GM15510 (cell line): ENCODE measurements around the gene TRIM10.

Experiments used
- POLR2A ChIP-seq: IDR thresholded peaks from 3 replicates; pipeline ENCODE4 v1.6.1; 2011; ENCODE audit warnings: borderline replicate concordance; ENCODE audit not compliant: insufficient read length; ENCODE audit errors: extremely low read depth

The TRIM10 gene

DNA sequence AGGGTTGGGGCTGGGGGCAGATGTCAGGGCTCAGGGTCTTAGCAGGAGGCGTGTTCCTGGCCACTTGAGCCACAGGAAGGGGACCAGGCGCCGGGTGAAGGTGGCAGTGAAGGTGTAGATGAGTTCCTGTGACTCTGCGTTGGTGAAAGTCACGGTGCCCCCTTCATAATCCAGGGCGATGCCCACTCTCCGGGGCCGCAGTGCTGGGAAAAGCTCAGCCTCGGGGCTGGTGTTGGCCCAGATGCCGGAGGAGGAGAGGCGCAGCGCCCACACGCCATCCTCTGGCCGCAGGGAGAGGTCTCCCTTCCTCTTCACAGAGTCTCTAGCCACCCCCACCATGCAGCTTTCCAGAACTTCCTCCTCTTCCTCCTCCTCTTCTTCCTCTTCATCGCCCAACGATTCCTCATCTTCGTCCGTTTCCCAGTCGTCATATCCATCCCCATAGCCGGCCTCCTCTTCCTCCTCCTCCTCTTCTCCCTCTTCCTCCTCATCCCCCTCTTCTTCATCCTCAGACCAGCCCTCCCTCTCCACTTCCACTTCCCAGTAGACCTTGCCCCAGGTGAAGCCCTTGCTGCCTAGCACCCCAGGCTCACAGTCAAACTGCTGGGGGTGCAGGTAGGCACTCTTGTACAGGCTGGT is 25.0 kb upstream of the TRIM10 start:
- no peak for TF ChIP-seq POLR2A

DNA sequence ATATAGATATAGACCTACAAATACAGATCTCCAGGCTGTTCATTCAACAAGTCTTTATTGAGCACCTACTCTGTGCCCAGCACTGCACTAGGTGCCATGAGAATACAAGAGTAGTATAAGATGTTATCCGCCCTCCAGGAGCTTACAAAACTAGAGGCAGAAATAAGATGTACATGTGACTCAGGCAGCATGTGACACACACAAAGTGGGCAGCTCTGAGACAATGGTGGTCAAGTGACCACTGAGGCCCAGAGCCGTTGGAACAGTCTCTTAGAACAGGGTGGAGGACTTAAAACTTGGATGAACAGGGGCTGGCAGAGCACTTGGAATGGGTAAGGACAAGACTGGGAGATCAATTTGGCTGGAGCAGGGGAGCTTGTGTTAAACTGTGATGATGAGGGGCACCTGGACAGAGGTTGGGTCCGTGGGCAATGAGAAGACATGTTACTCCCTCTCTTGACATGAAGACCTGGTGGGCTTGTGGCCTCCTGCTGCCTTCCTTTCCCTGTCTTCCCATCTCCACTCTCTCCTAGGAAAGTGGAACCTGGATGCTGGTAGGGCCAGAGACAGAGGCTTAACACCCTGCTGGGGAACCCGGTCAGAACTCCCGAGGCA is 23.5 kb upstream of the TRIM10 start:
- TF ChIP-seq POLR2A = no peak

DNA sequence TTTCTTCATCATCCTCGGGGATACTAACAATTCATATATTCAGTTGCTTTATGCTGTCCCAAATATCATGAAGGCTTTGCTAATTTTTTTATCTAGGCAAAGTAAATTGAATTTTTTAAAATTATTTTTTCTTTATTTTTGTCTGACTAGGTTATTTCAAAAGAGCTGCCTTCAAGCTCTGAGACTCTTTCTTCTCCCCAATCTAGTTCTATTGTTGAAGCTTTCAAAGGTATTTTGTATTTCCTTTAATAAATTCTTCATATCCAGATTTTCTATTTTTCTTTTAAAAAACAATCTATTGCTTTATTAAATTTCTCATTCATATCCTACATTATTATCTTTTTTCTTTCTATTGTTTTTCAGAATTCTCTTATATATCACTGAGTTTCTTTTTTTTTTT is 19.1 kb upstream of the TRIM10 start:
- no peak for TF ChIP-seq POLR2A

DNA sequence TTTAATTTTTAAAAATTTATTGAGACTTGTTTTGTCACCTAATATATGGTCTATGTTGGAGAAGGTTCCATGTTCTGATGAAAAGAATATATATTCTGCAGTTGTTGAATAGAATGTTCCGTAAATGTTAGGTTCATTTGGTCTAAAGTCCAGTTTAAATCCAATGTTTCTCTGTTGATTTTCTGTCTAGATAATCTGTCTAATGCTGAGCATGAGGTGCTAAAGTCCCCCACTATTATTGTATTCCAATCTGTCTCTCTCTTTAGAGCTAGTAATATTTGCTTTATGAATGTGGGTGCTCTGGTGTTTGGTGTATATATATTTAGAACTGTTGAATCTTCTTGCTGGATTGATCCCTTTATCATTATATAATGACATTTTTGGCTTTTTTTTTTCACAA is 17.8 kb upstream of the TRIM10 start:
- TF ChIP-seq POLR2A = no peak

DNA sequence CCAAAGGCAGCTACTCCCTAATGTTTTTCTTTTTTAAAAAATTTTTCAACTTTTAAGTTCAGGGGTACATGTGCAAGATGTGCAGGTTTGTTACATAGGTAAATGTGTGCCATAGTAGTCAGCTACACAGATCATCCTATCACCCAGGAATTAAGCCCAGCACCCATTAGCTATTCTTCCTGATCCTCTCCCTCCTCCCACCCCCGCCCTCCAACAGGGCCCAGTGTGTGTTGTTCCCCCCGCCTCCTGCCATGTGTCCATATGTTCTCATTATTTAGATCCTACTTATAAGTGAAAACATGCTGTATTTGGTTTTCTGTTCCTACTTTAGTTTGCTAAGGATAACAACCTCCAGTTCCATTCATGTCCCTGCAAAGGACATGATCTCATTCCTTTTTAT is 14.8 kb upstream of the TRIM10 start:
- no peak for TF ChIP-seq POLR2A

DNA sequence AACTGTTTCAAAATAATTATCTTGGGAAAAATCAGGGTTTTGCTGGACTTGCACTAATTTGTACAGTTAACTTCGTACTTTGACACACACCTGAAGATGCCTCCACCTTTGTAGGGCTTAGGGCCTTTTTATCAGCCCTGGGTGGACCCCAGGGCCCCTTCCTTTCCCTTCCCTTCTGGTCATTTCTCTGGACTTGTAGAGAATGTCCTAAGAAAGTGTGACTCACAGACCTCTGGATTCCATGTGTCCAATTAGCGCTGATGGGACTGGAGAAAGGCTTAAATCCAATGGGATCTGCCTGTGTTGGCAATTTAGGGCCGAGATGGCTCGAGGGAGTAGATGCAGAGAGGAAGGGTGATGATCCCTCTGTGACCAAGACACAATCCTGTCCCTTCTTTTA is 11.7 kb upstream of the TRIM10 start:
- no peak for TF ChIP-seq POLR2A

DNA sequence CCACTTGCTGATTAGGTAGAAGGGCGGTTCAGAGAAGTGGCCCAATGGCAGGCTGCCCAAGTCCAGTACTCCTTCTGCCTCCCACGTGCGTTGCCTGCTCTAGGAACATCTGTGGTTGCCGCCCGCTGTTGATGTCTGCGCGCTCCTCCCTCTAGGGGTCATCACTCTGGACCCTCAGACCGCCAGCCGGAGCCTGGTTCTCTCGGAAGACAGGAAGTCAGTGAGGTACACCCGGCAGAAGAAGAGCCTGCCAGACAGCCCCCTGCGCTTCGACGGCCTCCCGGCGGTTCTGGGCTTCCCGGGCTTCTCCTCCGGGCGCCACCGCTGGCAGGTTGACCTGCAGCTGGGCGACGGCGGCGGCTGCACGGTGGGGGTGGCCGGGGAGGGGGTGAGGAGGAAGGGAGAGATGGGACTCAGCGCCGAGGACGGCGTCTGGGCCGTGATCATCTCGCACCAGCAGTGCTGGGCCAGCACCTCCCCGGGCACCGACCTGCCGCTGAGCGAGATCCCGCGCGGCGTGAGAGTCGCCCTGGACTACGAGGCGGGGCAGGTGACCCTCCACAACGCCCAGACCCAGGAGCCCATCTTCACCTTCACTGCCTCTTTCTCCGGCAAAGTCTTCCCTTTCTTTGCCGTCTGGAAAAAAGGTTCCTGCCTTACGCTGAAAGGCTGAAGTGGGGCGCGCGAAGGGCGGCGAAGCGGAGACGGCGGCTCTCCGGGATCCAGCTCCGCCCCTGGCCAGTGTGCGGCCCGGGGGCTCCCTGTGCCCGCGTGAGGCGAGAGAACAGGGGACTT is 10.9 kb upstream of the TRIM10 start:
- TF ChIP-seq POLR2A = no peak

DNA sequence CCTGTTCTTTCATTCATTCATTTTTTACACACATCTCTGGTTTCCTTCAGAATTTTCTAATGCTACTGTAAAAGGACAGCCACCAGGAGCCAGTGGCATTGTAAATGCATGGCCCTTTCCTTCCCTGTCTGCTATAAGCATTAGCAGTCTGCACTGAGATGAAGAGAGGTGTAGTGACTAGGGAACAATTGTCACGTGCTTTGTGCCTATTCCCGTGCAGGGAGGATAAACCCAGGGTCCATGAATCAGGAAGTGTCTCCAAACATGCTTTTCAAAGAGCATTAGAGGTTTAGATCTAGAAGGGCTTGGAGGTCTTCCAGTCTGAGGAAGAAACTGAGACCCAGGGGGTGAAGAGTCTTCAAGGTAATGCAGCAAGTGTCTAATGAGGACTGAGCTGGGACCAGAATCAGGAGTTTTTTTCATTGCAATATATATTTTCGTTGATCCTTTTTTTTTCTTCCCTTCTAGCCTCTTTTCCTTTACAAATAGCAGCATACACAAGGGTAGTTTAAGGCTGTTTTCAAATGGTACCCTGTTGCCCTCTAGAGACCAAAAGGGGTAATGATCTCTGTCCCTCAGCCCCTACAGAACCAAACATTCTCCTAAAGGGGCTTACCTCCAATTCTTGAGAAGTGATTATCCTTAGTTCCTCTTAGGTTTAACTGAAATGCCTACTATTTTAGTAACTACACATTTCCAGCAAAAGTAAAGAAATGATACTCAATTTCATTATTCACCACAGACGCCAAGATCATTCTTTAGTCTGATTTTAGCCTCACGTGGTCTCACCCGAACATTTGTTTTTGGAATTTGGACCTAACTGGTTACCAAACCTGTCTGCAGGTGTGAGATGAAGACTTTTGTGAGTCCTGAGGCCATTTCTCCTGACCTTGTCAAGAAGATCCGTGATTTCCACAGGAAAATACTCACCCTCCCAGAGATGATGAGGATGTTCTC is 8.9 kb upstream of the TRIM10 start:
- no peak for TF ChIP-seq POLR2A

DNA sequence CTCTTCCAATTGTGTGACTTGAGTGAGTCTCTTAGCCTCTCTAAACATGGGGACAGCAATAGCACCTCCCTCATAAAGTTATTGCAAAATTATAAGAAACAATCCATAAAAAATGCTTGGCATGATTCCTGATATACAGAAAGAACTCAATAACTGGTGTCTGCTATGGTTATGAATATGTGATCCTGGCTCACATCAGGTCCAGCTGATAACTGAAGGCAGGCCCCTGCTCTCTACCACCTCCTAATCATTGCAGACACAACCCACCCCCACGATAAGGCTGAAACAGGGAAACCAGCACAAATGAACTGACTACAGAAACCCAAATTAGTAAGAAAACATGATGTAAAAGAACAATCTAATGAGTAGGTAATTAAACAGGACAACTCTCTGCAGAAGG is 7.7 kb upstream of the TRIM10 start:
- no peak for TF ChIP-seq POLR2A

DNA sequence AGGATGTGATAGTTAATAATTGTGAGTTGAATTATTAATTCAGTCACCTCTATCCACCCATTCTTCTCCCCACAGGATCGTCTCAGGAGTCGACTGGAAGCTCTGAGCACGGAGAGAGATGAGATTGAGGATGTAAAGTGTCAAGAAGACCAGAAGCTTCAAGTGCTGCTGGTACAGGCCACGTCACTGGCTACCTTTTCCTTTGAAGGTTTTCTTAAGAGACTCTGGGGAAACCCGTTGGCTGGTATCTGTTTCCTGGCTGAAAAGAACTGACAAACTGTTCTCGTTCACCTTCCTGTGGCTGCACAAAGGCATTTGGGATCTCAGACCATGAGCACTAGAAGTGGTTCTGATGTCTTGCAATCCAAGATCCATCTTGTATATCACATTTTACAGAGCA is 6.1 kb upstream of the TRIM10 start:
- no peak for TF ChIP-seq POLR2A

DNA sequence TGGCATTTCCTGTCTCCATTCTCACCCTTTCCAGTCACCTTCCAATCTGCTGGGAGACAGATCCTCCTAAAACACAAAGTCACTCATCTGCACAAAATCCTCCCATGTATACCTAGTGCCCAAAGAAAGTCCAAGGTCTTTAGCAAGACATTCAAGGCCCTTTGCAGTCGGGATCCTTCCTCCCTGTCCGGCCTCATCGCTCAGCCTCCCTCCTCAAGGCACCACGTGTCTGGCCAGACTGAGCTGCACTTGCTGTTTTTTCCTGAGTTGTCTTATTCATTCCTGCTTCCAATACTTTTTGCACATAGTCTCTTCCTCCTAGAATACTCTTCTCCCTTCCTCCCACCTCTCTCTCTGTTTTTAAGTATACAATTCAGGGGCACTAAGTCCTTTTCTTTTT is 3.7 kb upstream of the TRIM10 start:
- no peak for TF ChIP-seq POLR2A

DNA sequence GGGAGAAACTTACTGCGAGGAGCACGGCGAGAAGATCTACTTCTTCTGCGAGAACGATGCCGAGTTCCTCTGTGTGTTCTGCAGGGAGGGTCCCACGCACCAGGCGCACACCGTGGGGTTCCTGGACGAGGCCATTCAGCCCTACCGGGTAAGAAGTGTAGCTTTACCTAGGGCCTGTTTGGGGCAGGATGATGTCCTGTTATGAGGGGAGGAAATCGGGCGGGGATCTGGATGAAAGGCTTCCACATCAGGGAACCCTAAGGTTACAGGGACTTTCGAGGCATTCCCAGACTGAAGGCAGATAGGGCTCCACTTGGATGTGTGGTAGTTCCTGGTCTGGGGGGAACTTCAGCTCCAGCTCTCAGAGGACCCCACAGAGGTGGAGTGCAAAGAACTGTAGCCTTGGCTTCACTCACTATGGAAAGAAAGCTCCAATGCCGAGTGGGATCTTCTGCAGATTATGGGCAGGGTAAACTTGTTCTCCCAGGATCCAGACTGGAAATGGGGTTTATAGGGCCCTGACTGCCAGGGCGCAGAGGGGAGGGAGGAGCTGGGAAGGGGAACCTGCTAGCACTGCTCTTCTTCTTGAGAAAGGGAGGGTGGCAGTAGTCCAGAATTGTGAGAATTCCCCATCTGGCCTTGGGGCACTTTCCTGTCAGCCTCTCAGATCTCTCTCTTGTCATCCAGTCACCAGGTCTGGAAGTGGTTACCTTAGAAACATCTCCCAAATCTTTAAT is 3.1 kb upstream of the TRIM10 start:
- TF ChIP-seq POLR2A = no peak

DNA sequence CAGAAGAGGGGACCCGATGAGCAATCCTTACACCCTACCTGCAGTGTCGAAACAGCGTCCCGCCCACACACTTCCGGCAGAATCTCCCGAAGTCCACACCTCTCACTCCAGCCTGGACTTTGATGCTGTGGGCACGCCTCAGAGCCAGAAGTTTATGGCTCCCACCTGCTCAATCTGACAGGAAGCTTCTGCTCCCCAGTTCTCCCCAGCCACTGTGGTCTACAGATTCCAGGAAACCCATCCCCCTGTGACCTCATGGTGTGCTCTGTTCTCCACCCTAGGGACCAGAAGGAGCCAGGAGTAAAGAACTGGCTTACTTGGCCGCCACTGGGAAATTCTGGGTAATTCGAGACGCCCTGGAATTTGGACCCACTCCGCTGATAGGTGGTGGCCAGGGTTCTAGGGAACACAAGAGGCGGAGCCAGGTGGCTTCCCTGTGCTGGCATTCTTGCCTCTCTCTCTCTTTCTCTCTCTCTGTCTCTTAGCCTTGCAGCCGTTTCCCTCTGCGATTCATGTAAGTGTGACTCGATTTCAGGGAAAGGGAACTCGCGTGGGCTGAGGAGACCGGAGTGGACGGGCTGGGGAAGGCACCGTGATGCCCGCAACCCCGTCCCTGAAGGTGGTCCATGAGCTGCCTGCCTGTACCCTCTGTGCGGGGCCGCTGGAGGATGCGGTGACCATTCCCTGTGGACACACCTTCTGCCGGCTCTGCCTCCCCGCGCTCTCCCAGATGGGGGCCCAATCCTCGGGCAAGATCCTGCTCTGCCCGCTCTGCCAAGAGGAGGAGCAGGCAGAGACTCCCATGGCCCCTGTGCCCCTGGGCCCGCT is 2.3 kb upstream of the TRIM10 start, which contains the start of gene TRIM15:
TRIM15 (plus strand) TSS at position 457 of the 828 bp plus-strand sequence; CDS start at position 596, 139 bp downstream.
- TF ChIP-seq POLR2A = no peak
